ENCODE results near the gene FLT3LG. TPM values are rescaled to one million over a fixed set of nuclear protein-coding genes. Genes with fewer than 3 reads are reported as not detected.
A peak's percentile ranks its signal among the peaks of the same experiment; 100 is the strongest.

Gene FLT3LG, protein sequence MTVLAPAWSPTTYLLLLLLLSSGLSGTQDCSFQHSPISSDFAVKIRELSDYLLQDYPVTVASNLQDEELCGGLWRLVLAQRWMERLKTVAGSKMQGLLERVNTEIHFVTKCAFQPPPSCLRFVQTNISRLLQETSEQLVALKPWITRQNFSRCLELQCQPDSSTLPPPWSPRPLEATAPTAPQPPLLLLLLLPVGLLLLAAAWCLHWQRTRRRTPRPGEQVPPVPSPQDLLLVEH
- total RNA-seq = 1 to 10 TPM; 2.8 to 7.3 (median 6.3) TPM

DNA sequence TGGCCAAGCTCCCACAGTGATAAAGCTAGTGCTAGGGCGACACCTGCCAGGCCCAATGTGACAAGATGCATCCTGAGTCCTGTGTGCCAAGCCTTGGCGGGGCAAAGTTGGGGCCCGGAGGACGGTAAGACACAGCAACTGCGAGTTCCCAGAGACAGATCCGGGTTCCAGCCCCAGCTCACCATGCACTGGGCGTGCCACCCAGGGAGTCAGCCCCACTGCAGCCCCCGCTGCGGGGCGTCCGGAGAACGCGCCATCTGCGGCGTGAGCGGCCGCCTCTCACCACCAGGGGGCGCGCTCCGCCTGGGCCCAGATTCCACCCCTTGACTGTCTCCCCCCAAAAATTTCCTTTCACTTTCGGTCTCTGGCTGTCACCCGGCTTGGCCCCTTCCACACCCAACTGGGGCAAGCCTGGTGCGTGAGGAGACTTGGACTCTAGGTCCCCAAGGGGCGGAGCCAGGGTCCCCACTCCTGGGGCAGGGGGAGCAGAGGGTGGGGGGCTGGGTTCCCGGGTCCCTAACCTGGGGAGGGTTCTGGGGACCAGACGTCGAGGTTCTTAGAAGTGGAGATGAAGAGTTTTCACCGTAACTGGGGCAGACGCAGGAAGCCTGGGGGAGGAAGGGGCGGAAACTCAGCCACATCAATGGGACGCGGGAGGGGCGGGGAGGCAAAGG is at the start of gene FLT3LG:
FLT3LG (plus strand) TSS at position 348 of the 674 bp plus-strand sequence. CDS start 425 bp downstream, outside the sequence.
- Histone ChIP-seq H3K27me3 (no peaks in the 10 kb centered on the region), H3K27ac (peak within 1 kb of the TSS; percentile 69 to 90 (median 73)), H3K4me1 (peaks cover 4 to 5% of the 10 kb centered on the region in 2 donors), H3K4me3 (replicated peaks in 1 of 3) (peak within 1 kb of the TSS in 2 of 3 donors; percentile 62 to 86), H3K9me3 (no peaks in the 10 kb centered on the region), H3K36me3 (no peaks in the 10 kb centered on the region)
- intact Hi-C loops (cut with DNase I) = no loop called here
- TF ChIP-seq, protein P1, sequence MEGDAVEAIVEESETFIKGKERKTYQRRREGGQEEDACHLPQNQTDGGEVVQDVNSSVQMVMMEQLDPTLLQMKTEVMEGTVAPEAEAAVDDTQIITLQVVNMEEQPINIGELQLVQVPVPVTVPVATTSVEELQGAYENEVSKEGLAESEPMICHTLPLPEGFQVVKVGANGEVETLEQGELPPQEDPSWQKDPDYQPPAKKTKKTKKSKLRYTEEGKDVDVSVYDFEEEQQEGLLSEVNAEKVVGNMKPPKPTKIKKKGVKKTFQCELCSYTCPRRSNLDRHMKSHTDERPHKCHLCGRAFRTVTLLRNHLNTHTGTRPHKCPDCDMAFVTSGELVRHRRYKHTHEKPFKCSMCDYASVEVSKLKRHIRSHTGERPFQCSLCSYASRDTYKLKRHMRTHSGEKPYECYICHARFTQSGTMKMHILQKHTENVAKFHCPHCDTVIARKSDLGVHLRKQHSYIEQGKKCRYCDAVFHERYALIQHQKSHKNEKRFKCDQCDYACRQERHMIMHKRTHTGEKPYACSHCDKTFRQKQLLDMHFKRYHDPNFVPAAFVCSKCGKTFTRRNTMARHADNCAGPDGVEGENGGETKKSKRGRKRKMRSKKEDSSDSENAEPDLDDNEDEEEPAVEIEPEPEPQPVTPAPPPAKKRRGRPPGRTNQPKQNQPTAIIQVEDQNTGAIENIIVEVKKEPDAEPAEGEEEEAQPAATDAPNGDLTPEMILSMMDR (IDR thresholded peaks at IDR 0.05) = peak; percentile 74 to 99 (median 96)
- TF ChIP-seq POLR2A (IDR thresholded peaks at IDR 0.05) = peak in 1 of 2 donors; percentile 25
- DNase-seq = peak; percentile 68 to 71
- WGBS, 2 donors = 2 to 3% methylated on average over 11 to 20 of the region's 33 CpGs

DNA sequence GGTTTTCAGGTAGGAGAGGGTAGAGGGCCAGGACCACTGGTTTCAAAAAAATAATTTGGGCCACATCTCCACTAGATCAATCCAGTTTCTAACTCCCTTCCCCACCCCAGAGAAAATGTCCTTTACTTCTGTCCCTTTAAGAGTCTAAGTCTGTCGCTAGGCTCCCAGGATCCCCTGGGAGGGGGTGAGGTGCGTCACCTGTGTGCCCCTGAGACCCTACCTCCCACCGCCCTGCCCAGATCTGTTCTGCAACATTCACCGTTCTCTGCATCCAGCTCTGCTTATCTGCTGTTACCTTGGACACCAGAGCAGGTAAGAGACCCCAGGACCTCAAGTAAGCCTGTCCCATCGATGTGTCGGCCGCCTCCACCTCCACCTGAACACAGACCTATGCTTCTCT is 48.8 kb upstream of the FLT3LG start, which contains the start of gene GFY:
GFY (plus strand) TSS at position 211 of the 400 bp plus-strand sequence. CDS start 1,043 bp downstream, outside the sequence.
- DNase-seq = no peak
- intact Hi-C loops (cut with DNase I) = no loop called here
- H3K27me3 ChIP-seq = peaks cover 59% of the 10 kb centered on the region
- TF ChIP-seq, protein P1 (IDR thresholded peaks at IDR 0.05) = no peak
- TF ChIP-seq POLR2A (IDR thresholded peaks at IDR 0.05) = no peak
- 48 to 55% methylated on average over 7 of the region's 7 CpGs for WGBS, 2 donors
- H3K4me3 ChIP-seq (replicated peaks in 1 of 3) = no peak within 1 kb of the TSS
- H3K27ac ChIP-seq = no peak within 1 kb of the TSS
- no peaks in the 10 kb centered on the region for H3K9me3 ChIP-seq
- H3K36me3 ChIP-seq = no peaks in the 10 kb centered on the region
- H3K4me1 ChIP-seq = peaks cover 9 to 31% of the 10 kb centered on the region in 2 donors

DNA sequence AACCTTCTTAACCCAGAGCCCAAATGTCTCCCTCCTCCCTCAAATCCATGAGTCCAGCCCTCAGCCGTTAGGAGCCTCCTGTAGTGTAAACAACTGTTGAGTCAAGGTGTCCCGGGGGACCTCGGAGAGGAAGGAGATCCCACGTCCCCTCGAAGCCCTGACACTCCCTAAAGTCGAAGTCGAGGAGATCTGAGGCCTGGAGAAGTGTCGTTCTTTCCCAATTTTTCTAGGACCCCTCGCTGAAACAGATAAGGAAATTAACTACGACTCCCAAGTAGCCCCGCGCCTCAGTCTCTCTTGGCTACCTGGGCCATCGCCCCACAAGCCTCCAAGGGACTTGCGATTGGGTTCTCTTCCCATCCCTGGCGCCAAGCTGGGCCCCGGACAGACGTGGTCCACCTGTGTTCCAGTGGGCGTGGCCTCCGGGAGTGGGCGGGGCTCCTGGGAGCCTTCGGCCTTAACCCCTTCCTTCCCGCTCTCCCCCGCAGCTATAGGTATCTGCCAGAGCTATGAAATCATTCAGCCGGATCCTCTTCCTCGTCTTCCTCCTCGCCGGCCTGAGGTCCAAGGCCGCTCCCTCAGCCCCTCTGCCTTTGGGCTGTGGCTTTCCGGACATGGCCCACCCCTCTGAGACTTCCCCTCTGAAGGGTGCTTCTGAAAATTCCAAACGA is 48.0 kb upstream of the FLT3LG start:
- 4% methylated on average over 23 to 30 of the region's 30 CpGs for WGBS, 2 donors
- intact Hi-C loops (cut with DNase I) = no loop called here
- no peak for DNase-seq
- no peak for TF ChIP-seq POLR2A (IDR thresholded peaks at IDR 0.05)
- TF ChIP-seq, protein P1 (IDR thresholded peaks at IDR 0.05) = no peak
- Histone ChIP-seq H3K27me3 (peaks cover 59% of the 10 kb centered on the region), H3K4me3 (replicated peaks in 1 of 3) (no peak overlapping the region), H3K4me1 (peaks cover 9 to 23% of the 10 kb centered on the region in 2 donors), H3K27ac (no peak overlapping the region), H3K9me3 (no peaks in the 10 kb centered on the region), H3K36me3 (no peaks in the 10 kb centered on the region)

DNA sequence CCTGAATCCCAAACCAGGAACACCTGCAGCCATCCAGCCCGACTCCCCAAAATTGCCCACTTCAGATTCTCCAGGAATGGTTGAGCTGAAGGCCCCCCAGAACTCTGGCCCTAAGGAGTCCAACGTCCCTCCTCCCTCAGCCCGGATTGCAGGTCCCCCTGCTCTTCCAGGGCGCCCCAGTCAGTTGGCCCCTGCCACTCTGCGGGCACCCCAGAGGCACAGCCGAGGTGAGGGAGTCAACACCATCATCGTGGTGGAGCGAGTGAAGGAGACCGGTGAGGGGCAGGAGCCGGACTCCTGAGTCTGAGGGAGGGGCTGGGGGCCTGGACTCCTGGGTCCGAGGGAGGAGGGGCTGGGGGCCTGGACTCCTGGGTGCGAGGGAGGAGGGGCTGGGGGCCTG is 46.7 kb upstream of the FLT3LG start:
- H3K9me3 ChIP-seq = no peaks in the 10 kb centered on the region
- peaks cover 9 to 16% of the 10 kb centered on the region in 2 donors for H3K4me1 ChIP-seq
- WGBS, 2 donors = 46 to 70% methylated on average over 3 to 10 of the region's 12 CpGs
- H3K27ac ChIP-seq = no peak overlapping the region
- H3K27me3 ChIP-seq = peaks cover 62% of the 10 kb centered on the region
- no peak overlapping the region for H3K4me3 ChIP-seq (replicated peaks in 1 of 3)
- no peaks in the 10 kb centered on the region for H3K36me3 ChIP-seq
- no peak for TF ChIP-seq POLR2A (IDR thresholded peaks at IDR 0.05)
- TF ChIP-seq, protein P1 (IDR thresholded peaks at IDR 0.05) = no peak
- intact Hi-C loops (cut with DNase I) = no loop called here
- no peak for DNase-seq
